ENCODE data around the gene XRCC5. TPM values are rescaled to one million over a fixed set of nuclear protein-coding genes. Genes with fewer than 3 reads are reported as not detected.
A peak's percentile ranks its signal among the peaks of the same experiment; 100 is the strongest.

Gene XRCC5
- total RNA-seq, 1 experiment from 2014 or later = 424 TPM

DNA sequence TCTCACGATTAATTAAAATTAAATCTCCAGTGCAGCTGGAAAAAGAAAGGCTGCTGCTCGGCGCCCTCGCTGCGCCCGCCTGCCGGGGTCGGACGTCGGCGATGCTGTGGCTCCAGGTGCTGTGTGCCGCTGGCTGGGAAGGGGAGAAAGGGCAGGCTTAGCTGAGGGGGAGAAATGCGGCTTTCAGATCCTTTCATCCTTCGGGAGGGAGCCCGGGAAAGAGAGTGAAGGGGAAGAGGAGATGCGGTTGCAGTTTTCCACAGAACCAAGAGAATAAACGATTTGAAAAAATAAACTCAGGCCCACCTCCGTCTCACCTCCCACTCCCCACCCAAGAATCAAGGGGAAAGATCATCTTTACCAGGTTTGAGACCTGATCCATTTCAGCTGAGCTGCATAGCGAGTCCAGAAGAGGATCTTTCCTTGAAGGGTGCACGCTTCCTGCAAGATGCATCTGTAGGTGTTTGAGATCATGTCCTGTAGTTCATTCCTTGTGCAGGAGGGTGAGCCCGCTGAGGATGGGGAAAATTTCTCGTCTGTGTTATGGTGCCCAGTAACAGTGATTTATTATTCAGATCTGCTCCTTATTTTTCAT is 26.9 kb upstream of the XRCC5 start:
- H3K9me2 ChIP-seq (ENCODE audit: insufficient read depth) = no peaks in the 10 kb centered on the region
- no peak for DNase-seq (ENCODE audit: low read depth, low spot score)
- no peak overlapping the region for H3K27ac ChIP-seq (ENCODE audit: low read depth, low read length)
- intact Hi-C loops (cut with micrococcal nuclease) = no loop called here
- no peak for ATAC-seq
- H3K27me3 ChIP-seq (ENCODE audit: insufficient read depth, low read length) = no peaks in the 10 kb centered on the region
- H3K4me2 ChIP-seq (ENCODE audit: low read length) = peak overlapping the region; percentile 88
- H4K20me1 ChIP-seq (ENCODE audit: insufficient read depth) = no peaks in the 10 kb centered on the region
- ChIA-PET CTCF (interaction anchor here (1.2 kb wide), 1 partner anchor 32 kb away, joined by 4 read pairs; no protein-coding TSS in a partner anchor), POLR2A (interaction anchor here (1.1 to 1.3 kb wide), 2 partner anchors 10 to 28 kb away, joined by 4 read pairs; no protein-coding TSS in a partner anchor), RAD21 (ENCODE audit: low non-redundant PET in 1 of 2, low total read pairs in 2 of 2, uncharacterized antibody in 2 of 2, unreplicated experiment in 2 of 2) (no interaction called here)
- peak overlapping the region; percentile 89 for H2AFZ ChIP-seq (ENCODE audit: low read depth, low read length, poor library complexity, severe bottlenecking)
- TSS peak; percentile 39 for BruUV-seq (replicated peaks)
- H3K9ac ChIP-seq (ENCODE audit: low read length) = peak overlapping the region; percentile 66
- no peaks in the 10 kb centered on the region; the same call in 1 of the 2 replicates for H3K79me2 ChIP-seq (ENCODE audit: insufficient read depth, low read length)
- no peaks in the 10 kb centered on the region for H3K9me3 ChIP-seq (ENCODE audit: control insufficient read depth in 1 of 2, insufficient read depth in 1 of 2, low read depth in 1 of 2, low read length in 2 of 2)
- H3K4me1 ChIP-seq (ENCODE audit: control insufficient read depth in 1 of 2, insufficient read depth in 2 of 2, low read length in 2 of 2) = peaks cover 4 to 13% of the 10 kb centered on the region in 2 experiments; a peak in 3 of 4 replicates
- no peaks in the 10 kb centered on the region for H3K36me3 ChIP-seq (ENCODE audit: control insufficient read depth in 1 of 2, insufficient read depth in 2 of 2, low read length in 2 of 2)
- TF ChIP-seq SRF (IDR thresholded peaks at IDR 0.05; ENCODE audit: low read depth) (no peak), CEBPB (IDR thresholded peaks at IDR 0.05; ENCODE audit: low read depth) (no peak), RAD21 (IDR thresholded peaks at IDR 0.05; ENCODE audit: low read depth) (no peak), EZH2 (IDR thresholded peaks at IDR 0.05) (no peak), EGR1 (IDR thresholded peaks at IDR 0.05; ENCODE audit: low read depth) (no peak), YY1 (IDR thresholded peaks at IDR 0.05; ENCODE audit: extremely low read depth, insufficient replicate concordance, low read depth, low read length) (no peak), SIN3A (IDR thresholded peaks at IDR 0.05; ENCODE audit: low read depth) (no peak), FOSL1 (IDR thresholded peaks at IDR 0.05; ENCODE audit: low read depth) (no peak), ZNF274 (IDR thresholded peaks at IDR 0.05; ENCODE audit: low read depth, low read length) (no peak), EZH2phosphoT487 (IDR thresholded peaks at IDR 0.05; ENCODE audit: borderline replicate concordance) (no peak), CBX3 (IDR thresholded peaks at IDR 0.05; ENCODE audit: low read depth) (no peak), ELF1 (IDR thresholded peaks at IDR 0.05; ENCODE audit: borderline replicate concordance, low read depth) (no peak), POLR2A (IDR thresholded peaks at IDR 0.05; ENCODE audit: borderline replicate concordance, extremely low read depth, insufficient read depth, insufficient read length) (no peak), TCF7L2 (IDR thresholded peaks at IDR 0.05; ENCODE audit: borderline replicate concordance, extremely low read depth, insufficient read depth, insufficient read length) (no peak)
- TF ChIP-seq, protein P1, sequence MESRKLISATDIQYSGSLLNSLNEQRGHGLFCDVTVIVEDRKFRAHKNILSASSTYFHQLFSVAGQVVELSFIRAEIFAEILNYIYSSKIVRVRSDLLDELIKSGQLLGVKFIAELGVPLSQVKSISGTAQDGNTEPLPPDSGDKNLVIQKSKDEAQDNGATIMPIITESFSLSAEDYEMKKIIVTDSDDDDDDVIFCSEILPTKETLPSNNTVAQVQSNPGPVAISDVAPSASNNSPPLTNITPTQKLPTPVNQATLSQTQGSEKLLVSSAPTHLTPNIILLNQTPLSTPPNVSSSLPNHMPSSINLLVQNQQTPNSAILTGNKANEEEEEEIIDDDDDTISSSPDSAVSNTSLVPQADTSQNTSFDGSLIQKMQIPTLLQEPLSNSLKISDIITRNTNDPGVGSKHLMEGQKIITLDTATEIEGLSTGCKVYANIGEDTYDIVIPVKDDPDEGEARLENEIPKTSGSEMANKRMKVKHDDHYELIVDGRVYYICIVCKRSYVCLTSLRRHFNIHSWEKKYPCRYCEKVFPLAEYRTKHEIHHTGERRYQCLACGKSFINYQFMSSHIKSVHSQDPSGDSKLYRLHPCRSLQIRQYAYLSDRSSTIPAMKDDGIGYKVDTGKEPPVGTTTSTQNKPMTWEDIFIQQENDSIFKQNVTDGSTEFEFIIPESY (IDR thresholded peaks at IDR 0.05; ENCODE audit: extremely low read depth, insufficient replicate concordance, low read length) = no peak
- TF ChIP-seq, protein P2, sequence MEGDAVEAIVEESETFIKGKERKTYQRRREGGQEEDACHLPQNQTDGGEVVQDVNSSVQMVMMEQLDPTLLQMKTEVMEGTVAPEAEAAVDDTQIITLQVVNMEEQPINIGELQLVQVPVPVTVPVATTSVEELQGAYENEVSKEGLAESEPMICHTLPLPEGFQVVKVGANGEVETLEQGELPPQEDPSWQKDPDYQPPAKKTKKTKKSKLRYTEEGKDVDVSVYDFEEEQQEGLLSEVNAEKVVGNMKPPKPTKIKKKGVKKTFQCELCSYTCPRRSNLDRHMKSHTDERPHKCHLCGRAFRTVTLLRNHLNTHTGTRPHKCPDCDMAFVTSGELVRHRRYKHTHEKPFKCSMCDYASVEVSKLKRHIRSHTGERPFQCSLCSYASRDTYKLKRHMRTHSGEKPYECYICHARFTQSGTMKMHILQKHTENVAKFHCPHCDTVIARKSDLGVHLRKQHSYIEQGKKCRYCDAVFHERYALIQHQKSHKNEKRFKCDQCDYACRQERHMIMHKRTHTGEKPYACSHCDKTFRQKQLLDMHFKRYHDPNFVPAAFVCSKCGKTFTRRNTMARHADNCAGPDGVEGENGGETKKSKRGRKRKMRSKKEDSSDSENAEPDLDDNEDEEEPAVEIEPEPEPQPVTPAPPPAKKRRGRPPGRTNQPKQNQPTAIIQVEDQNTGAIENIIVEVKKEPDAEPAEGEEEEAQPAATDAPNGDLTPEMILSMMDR (IDR thresholded peaks at IDR 0.05 in 2 of 3, conservative IDR thresholded peaks at IDR 0.05 in 1 of 3; ENCODE audit: borderline replicate concordance in 1 of 3, insufficient read depth in 1 of 3, low read depth in 2 of 3, low read length in 2 of 3) = no peak
- TF ChIP-seq, protein P3, sequence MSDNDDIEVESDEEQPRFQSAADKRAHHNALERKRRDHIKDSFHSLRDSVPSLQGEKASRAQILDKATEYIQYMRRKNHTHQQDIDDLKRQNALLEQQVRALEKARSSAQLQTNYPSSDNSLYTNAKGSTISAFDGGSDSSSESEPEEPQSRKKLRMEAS (IDR thresholded peaks at IDR 0.05) = no peak
- peak overlapping the region; percentile 74 to 76 for H3K4me3 ChIP-seq (replicated peaks in 1 of 2; ENCODE audit: low read depth in 1 of 2, low read length in 2 of 2)

All from HCT116 (cell line).